Breast epithelium (tissue), 3 donors: ENCODE data around the gene EIF4H.

ENCODE experiments used
- CTCF ChIP-seq, 3 donors: fragments of 450-650 bp; IDR thresholded peaks; one replicate each; pipeline ENCODE4 v1.5.1; 2016 to 2017; ENCODE audit warnings: antibody characterized with exemption in 3 of 3, mild to moderate bottlenecking in 3 of 3, moderate library complexity in 3 of 3
- POLR2A ChIP-seq: fragments of 450-650 bp; IDR thresholded peaks from one replicate; pipeline ENCODE4 v1.6.1; 2016; ENCODE audit warnings: antibody characterized with exemption, mild to moderate bottlenecking, moderate library complexity

GRCh38 chr7:74193054-74193453 lies 18.9 kb downstream of the EIF4H start:
- TF ChIP-seq CTCF (IDR thresholded peaks at IDR 0.05) (no peak), POLR2A (no peak)
